Body of pancreas (tissue), 4 donors: ENCODE data around the gene F13B. TPM values are rescaled to one million over a fixed set of nuclear protein-coding genes. Genes with fewer than 3 reads are reported as not detected.

Experiments
- ATAC-seq: fragments of 150-250 bp; one replicate; pipeline ENCODE4 v1.9.1; 2016
- DNase-seq, 4 donors: peaks; one replicate each; pipeline ENCODE4 v3.0.0-alpha.2; 2019
- H3K27ac ChIP-seq, 4 donors: fragments of 200-600 bp; sonication (generic); 1 replicate in 3 of 4; 2 replicates in 1 of 4; pipeline versions ENCODE4 v1.5.1 to v1.6.1; 2016 to 2019; ENCODE audit warnings: mild to moderate bottlenecking in 1 of 4, mixed read lengths in 1 of 4, moderate library complexity in 1 of 4
- H3K27me3 ChIP-seq, 2 donors: fragments of 200-600 bp; sonication (generic); one replicate each; pipeline ENCODE4 v1.6.0; 2016; ENCODE audit warnings: mild to moderate bottlenecking in 1 of 2
- H3K36me3 ChIP-seq, 2 donors: fragments of 200-600 bp; sonication (generic); replicated peaks in 1 of 2; 2 replicates each; pipeline ENCODE4 v1.5.1; 2016; ENCODE audit warnings: low read depth in 2 of 2; ENCODE audit not compliant: insufficient read depth in 1 of 2
- H3K4me1 ChIP-seq: fragments of 200-600 bp; sonication (generic); one replicate; pipeline ENCODE4 v1.6.0; 2016
- H3K4me3 ChIP-seq, 2 donors: fragments of 200-600 bp; sonication (generic); 1 replicate in 1 of 2; 2 replicates in 1 of 2; pipeline ENCODE4 v1.5.1; 2016 to 2019
- H3K9me3 ChIP-seq, 3 donors: fragments of 200-600 bp; sonication (generic); 1 replicate in 2 of 3; 2 replicates in 1 of 3; pipeline ENCODE4 v1.5.1; 2016
- CTCF ChIP-seq, 7 experiments: fragments of 450-650 bp in 4 of 7; fragments of 200-600 bp in 3 of 7; sonication (generic) in 3 of 7; IDR thresholded peaks; one replicate each; pipeline ENCODE4 v1.5.1; 2016 to 2019; ENCODE audit warnings: antibody characterized with exemption in 7 of 7
- POLR2A ChIP-seq, 3 donors: fragments of 450-650 bp; IDR thresholded peaks; one replicate each; pipeline ENCODE4 v1.6.1; 2016; ENCODE audit warnings: antibody characterized with exemption in 3 of 3, mild to moderate bottlenecking in 2 of 3
- WGBS, 2 donors: methylation state at CpG; one replicate each; pipeline ENCODE4 v1.1.5; 2017; 5-methylcytosine and 5-hydroxymethylcytosine counted together
- intact Hi-C: fragments of 100-400 bp; cut with DNase I; formaldehyde crosslinking; loops from one replicate; pipeline ENCODE4 v1.15.1; 2023
- total RNA-seq, 2 donors: library from RNA; depleted of rRNA; stranded (reverse); fragments of >200 nt; gene quantifications; one replicate each; pipeline ENCODE4 v1.1.0, GENCODE V29; 2016

The F13B gene
- total RNA-seq, 2 donors from 2014 or later = not detected

GRCh38 chr1:197063212-197063611, 3.8 kb downstream of the F13B start:
- no peak for ATAC-seq
- WGBS, 2 donors = 56 to 73% methylated on average over 2 of the region's 2 CpGs
- intact Hi-C loops = no loop called here

GRCh38 chr1:197062692-197063091, 4.4 kb downstream of the F13B start:
- TF ChIP-seq CTCF (IDR thresholded peaks at IDR 0.05) (no peak), POLR2A (IDR thresholded peaks at IDR 0.05) (no peak)
- Histone ChIP-seq H3K4me1 (no peaks in the 10 kb centered on the region), H3K9me3 (no peaks in the 10 kb centered on the region), H3K36me3 (no peaks in the 10 kb centered on the region), H3K27ac (no peak overlapping the region), H3K27me3 (no peaks in the 10 kb centered on the region), H3K4me3 (no peak overlapping the region)
- DNase-seq = no peak
- no peak for ATAC-seq
- WGBS, 2 donors = 63 to 69% methylated on average over 2 of the region's 2 CpGs
- intact Hi-C loops = no loop called here

More at GRCh38 chr1:197063212-197063611, 3.8 kb downstream of the F13B start:
- TF ChIP-seq POLR2A (IDR thresholded peaks at IDR 0.05) = no peak
- TF ChIP-seq CTCF (IDR thresholded peaks at IDR 0.05) = no peak
- H3K36me3 ChIP-seq = no peaks in the 10 kb centered on the region
- no peak overlapping the region for H3K4me3 ChIP-seq
- no peaks in the 10 kb centered on the region for H3K4me1 ChIP-seq
- H3K27me3 ChIP-seq = no peaks in the 10 kb centered on the region
- no peak for DNase-seq
- no peak overlapping the region for H3K27ac ChIP-seq
- no peaks in the 10 kb centered on the region for H3K9me3 ChIP-seq

DNA sequence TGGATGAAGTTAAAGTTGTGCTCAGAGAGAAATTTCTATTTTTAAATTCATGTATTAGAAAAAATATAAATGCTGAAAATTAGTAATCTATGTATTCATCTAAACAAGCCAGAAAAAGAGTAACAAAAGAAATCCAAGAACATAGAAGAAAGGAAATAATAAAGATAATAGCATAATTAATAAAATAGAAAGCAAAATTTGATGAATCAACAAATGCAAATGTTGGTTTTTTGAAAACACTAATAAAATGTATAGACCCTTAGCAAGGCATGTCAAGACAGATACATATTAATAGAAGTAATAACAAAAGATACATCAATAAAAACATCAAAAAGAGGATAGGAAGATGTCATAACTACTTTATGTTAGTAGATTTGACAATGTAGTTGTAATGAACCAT, 18.0 kb downstream of the F13B start:
- TF ChIP-seq POLR2A (IDR thresholded peaks at IDR 0.05) (no peak), CTCF (IDR thresholded peaks at IDR 0.05) (no peak)
- H3K4me1 ChIP-seq = no peaks in the 10 kb centered on the region
- H3K27me3 ChIP-seq = no peaks in the 10 kb centered on the region
- H3K4me3 ChIP-seq = no peak overlapping the region
- ATAC-seq (no peak), DNase-seq (no peak)
- H3K9me3 ChIP-seq = no peaks in the 10 kb centered on the region
- H3K27ac ChIP-seq = no peak overlapping the region
- intact Hi-C loops = no loop called here
- no peaks in the 10 kb centered on the region for H3K36me3 ChIP-seq

- DNase-seq (no peak), ATAC-seq (no peak)
- Histone ChIP-seq H3K27me3 (no peaks in the 10 kb centered on the region), H3K4me3 (no peak overlapping the region), H3K4me1 (no peaks in the 10 kb centered on the region), H3K27ac (no peak overlapping the region), H3K9me3 (no peaks in the 10 kb centered on the region), H3K36me3 (no peaks in the 10 kb centered on the region)
- TF ChIP-seq POLR2A (IDR thresholded peaks at IDR 0.05) (no peak), CTCF (IDR thresholded peaks at IDR 0.05) (no peak)
- intact Hi-C loops = no loop called here
- 65 to 73% methylated on average over 4 of the region's 4 CpGs for WGBS, 2 donors
Observed at GRCh38 chr1:197042676-197043341, 24.3 kb downstream of the F13B start.
